ENCODE measurements around the gene IRF1. TPM values are rescaled to one million over a fixed set of nuclear protein-coding genes. Genes with fewer than 3 reads are reported as not detected.

IRF1 gene
- total RNA-seq, 1 donor, result 22.1 TPM

GRCh38 chr5:132497488-132497997, 7.0 kb upstream of the IRF1 start:
- no peak for TF ChIP-seq CTCF (IDR thresholded peaks at IDR 0.05; ENCODE audit: extremely low read depth, low read depth, low read length)
- Histone ChIP-seq H3K4me3 (ENCODE audit: insufficient read depth, low read length) (peak overlapping the region; percentile 83), H3K4me1 (ENCODE audit: insufficient read depth, low read length) (peaks cover 60% of the 10 kb centered on the region), H3K9me3 (ENCODE audit: low read depth, low read length) (no peaks in the 10 kb centered on the region), H3K79me2 (ENCODE audit: insufficient read depth, low read length) (no peaks in the 10 kb centered on the region), H3K36me3 (ENCODE audit: insufficient read depth, low read length) (no peaks in the 10 kb centered on the region), H2AFZ (ENCODE audit: low read length) (peak overlapping the region; percentile 27), H4K20me1 (ENCODE audit: insufficient read depth, low read length) (no peaks in the 10 kb centered on the region), H3K4me2 (ENCODE audit: insufficient read depth, low read length) (peak overlapping the region; percentile 92), H3K27ac (ENCODE audit: low read depth, low read length) (peak overlapping the region; percentile 98), H3K27me3 (ENCODE audit: insufficient read depth, low read length) (no peaks in the 10 kb centered on the region)
- peak; percentile 98 for DNase-seq (ENCODE audit: insufficient read length, low spot score, missing footprints)

GRCh38 chr5:132496631-132497487, 6.3 kb upstream of the IRF1 start:
- peak overlapping the region; percentile 92 for H3K4me2 ChIP-seq (ENCODE audit: insufficient read depth, low read length)
- no peaks in the 10 kb centered on the region for H3K9me3 ChIP-seq (ENCODE audit: low read depth, low read length)
- no peaks in the 10 kb centered on the region for H3K79me2 ChIP-seq (ENCODE audit: insufficient read depth, low read length)
- H3K27me3 ChIP-seq (ENCODE audit: insufficient read depth, low read length), result no peaks in the 10 kb centered on the region
- H3K4me3 ChIP-seq (ENCODE audit: insufficient read depth, low read length), result peak overlapping the region; percentile 83
- H3K27ac ChIP-seq (ENCODE audit: low read depth, low read length), result peak overlapping the region; percentile 98
- peak overlapping the region; percentile 75 for H2AFZ ChIP-seq (ENCODE audit: low read length)
- peak; percentile 96 for DNase-seq (ENCODE audit: insufficient read length, low spot score, missing footprints)
- TF ChIP-seq CTCF (IDR thresholded peaks at IDR 0.05; ENCODE audit: extremely low read depth, low read depth, low read length), result no peak
- peaks cover 61% of the 10 kb centered on the region for H3K4me1 ChIP-seq (ENCODE audit: insufficient read depth, low read length)
- H4K20me1 ChIP-seq (ENCODE audit: insufficient read depth, low read length), result no peaks in the 10 kb centered on the region
- no peaks in the 10 kb centered on the region for H3K36me3 ChIP-seq (ENCODE audit: insufficient read depth, low read length)

GRCh38 chr5:132496191-132496630, 5.6 kb upstream of the IRF1 start:
- H3K27ac ChIP-seq (ENCODE audit: low read depth, low read length), result peak overlapping the region; percentile 98
- H3K4me3 ChIP-seq (ENCODE audit: insufficient read depth, low read length), result peak overlapping the region; percentile 83
- peak overlapping the region; percentile 75 for H2AFZ ChIP-seq (ENCODE audit: low read length)
- H3K4me2 ChIP-seq (ENCODE audit: insufficient read depth, low read length), result peak overlapping the region; percentile 92
- H4K20me1 ChIP-seq (ENCODE audit: insufficient read depth, low read length), result no peaks in the 10 kb centered on the region
- no peak for TF ChIP-seq CTCF (IDR thresholded peaks at IDR 0.05; ENCODE audit: extremely low read depth, low read depth, low read length)
- DNase-seq (ENCODE audit: insufficient read length, low spot score, missing footprints), result peak; percentile 98
- no peaks in the 10 kb centered on the region for H3K79me2 ChIP-seq (ENCODE audit: insufficient read depth, low read length)
- H3K36me3 ChIP-seq (ENCODE audit: insufficient read depth, low read length), result no peaks in the 10 kb centered on the region
- no peaks in the 10 kb centered on the region for H3K27me3 ChIP-seq (ENCODE audit: insufficient read depth, low read length)
- no peaks in the 10 kb centered on the region for H3K9me3 ChIP-seq (ENCODE audit: low read depth, low read length)
- peaks cover 60% of the 10 kb centered on the region for H3K4me1 ChIP-seq (ENCODE audit: insufficient read depth, low read length)

- Histone ChIP-seq H3K79me2 (ENCODE audit: insufficient read depth, low read length) (no peaks in the 10 kb centered on the region), H2AFZ (ENCODE audit: low read length) (peak overlapping the region; percentile 53), H3K36me3 (ENCODE audit: insufficient read depth, low read length) (no peaks in the 10 kb centered on the region), H3K4me1 (ENCODE audit: insufficient read depth, low read length) (peaks cover 58% of the 10 kb centered on the region), H3K4me2 (ENCODE audit: insufficient read depth, low read length) (peak overlapping the region; percentile 92), H4K20me1 (ENCODE audit: insufficient read depth, low read length) (no peaks in the 10 kb centered on the region), H3K9me3 (ENCODE audit: low read depth, low read length) (no peaks in the 10 kb centered on the region), H3K4me3 (ENCODE audit: insufficient read depth, low read length) (peak overlapping the region; percentile 83), H3K27ac (ENCODE audit: low read depth, low read length) (peak overlapping the region; percentile 88), H3K27me3 (ENCODE audit: insufficient read depth, low read length) (no peaks in the 10 kb centered on the region)
- no peak for TF ChIP-seq CTCF (IDR thresholded peaks at IDR 0.05; ENCODE audit: extremely low read depth, low read depth, low read length)
- DNase-seq (ENCODE audit: insufficient read length, low spot score, missing footprints), result peak; percentile 96
These were observed 5.2 kb upstream of the IRF1 start for GRCh38 chr5:132495667-132496190.
